PC-3 (cell line): ENCODE data around the gene ZNRF2. TPM values are rescaled to one million over a fixed set of nuclear protein-coding genes. Genes with fewer than 3 reads are reported as not detected.

Source experiments
- ATAC-seq: fragments of 200-7000 bp; cut with Tn5 transposase; 2 replicates; pipeline ENCODE4 v1.9.1; 2020; ENCODE audit warnings: mild to moderate bottlenecking, moderate library complexity
- BruUV-seq: library from RNA; stranded (reverse); fragments of 400-500 nt; replicated peaks from 2 replicates; lab custom pipeline; 2021; lab: Mats Ljungman, UMichigan
- CTCF ChIA-PET: fragments of 300-600 bp; sonication (Branson Sonifier 250); formaldehyde crosslinking; loops from one replicate; lab custom pipeline; 2022; ENCODE audit warnings: antibody characterized with exemption; lab: Charles Lee
- POLR2A ChIA-PET: fragments of 300-600 bp; sonication (Branson Sonifier 250); formaldehyde crosslinking; loops from one replicate; lab custom pipeline; 2022; ENCODE audit warnings: antibody characterized with exemption; ENCODE audit not compliant: unreplicated experiment; lab: Charles Lee
- DNase-seq: peaks from one replicate; pipeline ENCODE4 v3.0.0-alpha.2; 2015
- H2AFZ ChIP-seq: fragments of 300-600 bp; sonication (generic); 2 replicates; pipeline ENCODE4 v1.6.0; 2016; ENCODE audit warnings: antibody characterized with exemption, low read length
- H3F3A ChIP-seq: fragments of 300-600 bp; sonication (generic); one replicate; pipeline ENCODE4 v1.6.0; 2017; ENCODE audit warnings: antibody characterized with exemption, low read length, control low read depth, mild to moderate bottlenecking; ENCODE audit not compliant: unreplicated experiment
- H3K27ac ChIP-seq: fragments of 300-600 bp; sonication (generic); 2 replicates; pipeline ENCODE4 v1.5.1; 2016; ENCODE audit warnings: mild to moderate bottlenecking, low read length
- H3K27me3 ChIP-seq: fragments of 300-600 bp; sonication (generic); 2 replicates; pipeline ENCODE4 v1.6.1; 2016; ENCODE audit warnings: low read length, mixed read lengths
- H3K36me3 ChIP-seq: fragments of 300-600 bp; sonication (generic); 2 replicates; pipeline ENCODE4 v1.6.1; 2016; ENCODE audit warnings: low read depth, mixed run types, low read length, mixed read lengths
- H3K4me1 ChIP-seq: fragments of 300-600 bp; sonication (generic); 2 replicates; pipeline ENCODE4 v1.5.1; 2016; ENCODE audit warnings: low read length; ENCODE audit not compliant: insufficient read depth
- H3K4me2 ChIP-seq: fragments of 300-600 bp; sonication (generic); 2 replicates; pipeline ENCODE4 v1.6.0; 2016; ENCODE audit warnings: low read length
- H3K4me3 ChIP-seq: fragments of 300-600 bp; sonication (generic); 2 replicates; pipeline ENCODE4 v1.5.1; 2016; ENCODE audit warnings: mild to moderate bottlenecking, low read length, mixed read lengths
- H3K79me2 ChIP-seq: fragments of 300-600 bp; sonication (generic); 2 replicates; pipeline ENCODE4 v1.6.1; 2017; ENCODE audit warnings: low read length, mixed read lengths
- H3K9ac ChIP-seq: fragments of 300-600 bp; sonication (generic); 2 replicates; pipeline ENCODE4 v1.6.0; 2016; ENCODE audit warnings: mild to moderate bottlenecking, low read length
- H3K9me2 ChIP-seq: fragments of 300-600 bp; sonication (generic); replicated peaks from 2 replicates; pipeline ENCODE4 v1.6.1; 2016; ENCODE audit warnings: mixed run types, low read length, mixed read lengths
- H3K9me3 ChIP-seq: fragments of 300-600 bp; sonication (generic); 2 replicates; pipeline ENCODE4 v1.6.1; 2016; ENCODE audit warnings: low read length, mixed read lengths
- H4K20me1 ChIP-seq: fragments of 300-600 bp; sonication (generic); 2 replicates; pipeline ENCODE4 v1.6.1; 2016; ENCODE audit warnings: low read length, mixed read lengths
- CTCF ChIP-seq: fragments of 300-600 bp; sonication (generic); conservative IDR thresholded peaks from 2 replicates; pipeline ENCODE4 v1.5.1; 2017; ENCODE audit warnings: antibody characterized with exemption, low read depth, mild to moderate bottlenecking, low read length
- EZH2 ChIP-seq: fragments of 300-600 bp; sonication (generic); IDR thresholded peaks from one replicate; pipeline ENCODE4 v1.6.1; 2017; ENCODE audit warnings: antibody characterized with exemption, mild to moderate bottlenecking, low read length; ENCODE audit not compliant: unreplicated experiment
- EZH2phosphoT487 ChIP-seq: fragments of 300-600 bp; sonication (generic); IDR thresholded peaks from 2 replicates; pipeline ENCODE4 v1.6.1; 2018; ENCODE audit warnings: mild to moderate bottlenecking, antibody characterized with exemption, low read length, borderline replicate concordance
- intact Hi-C: fragments of 100-400 bp; cut with micrococcal nuclease; formaldehyde crosslinking; loops from 2 replicates; pipeline ENCODE4 v1.9.0; 2023
- total RNA-seq: library from RNA; depleted of rRNA; stranded (reverse); fragments of >200 nt; gene quantifications from 2 replicates; pipeline ENCODE4 v1.2.3, GENCODE V29; 2014

Gene ZNRF2
- total RNA-seq, 1 experiment from 2014 or later, result 13.1 TPM

GRCh38 chr7:30312178-30312577 is 27.8 kb downstream of the ZNRF2 start:
- H3F3A ChIP-seq, result no peaks in the 10 kb centered on the region
- POLR2A ChIA-PET, result interaction anchor here (0.6 to 0.7 kb wide), 3 partner anchors 20 to 104 kb away, joined by 3 to 4 read pairs (median 4); no protein-coding TSS in a partner anchor
- H3K27me3 ChIP-seq, result no peaks in the 10 kb centered on the region
- H3K9me3 ChIP-seq, result no peaks in the 10 kb centered on the region
- no peaks in the 10 kb centered on the region for H4K20me1 ChIP-seq
- H3K4me3 ChIP-seq, result no peak overlapping the region
- BruUV-seq, result no TSS peak
- no peaks in the 10 kb centered on the region for H3K9me2 ChIP-seq
- no peak for TF ChIP-seq EZH2phosphoT487
- TF ChIP-seq EZH2, result no peak
- CTCF ChIA-PET, result interaction anchor here (0.6 kb wide), 1 partner anchor 40 kb away, joined by 4 read pairs; no protein-coding TSS in a partner anchor
- peak; percentile 47 for ATAC-seq
- intact Hi-C loops, result no loop called here
- peaks cover 33% of the 10 kb centered on the region for H3K4me1 ChIP-seq
- peak overlapping the region; percentile 29 for H3K4me2 ChIP-seq
- H3K27ac ChIP-seq, result no peak overlapping the region
- H3K9ac ChIP-seq, result no peak overlapping the region
- DNase-seq, result peak; percentile 28
- no peaks in the 10 kb centered on the region for H3K36me3 ChIP-seq
- no peak overlapping the region for H2AFZ ChIP-seq
- peaks cover 87% of the 10 kb centered on the region for H3K79me2 ChIP-seq

- H3F3A ChIP-seq, result no peaks in the 10 kb centered on the region
- BruUV-seq, result no TSS peak
- H3K9me3 ChIP-seq, result no peaks in the 10 kb centered on the region
- no peaks in the 10 kb centered on the region for H4K20me1 ChIP-seq
- CTCF ChIA-PET, result no interaction called here
- intact Hi-C loops, result no loop called here
- H3K9ac ChIP-seq, result no peak overlapping the region
- H3K4me2 ChIP-seq, result no peak overlapping the region
- H3K4me3 ChIP-seq, result no peak overlapping the region
- no peak overlapping the region for H3K27ac ChIP-seq
- no peak for DNase-seq
- peaks cover 38% of the 10 kb centered on the region for H3K4me1 ChIP-seq
- no peaks in the 10 kb centered on the region for H3K27me3 ChIP-seq
- H3K36me3 ChIP-seq, result no peaks in the 10 kb centered on the region
- no peak overlapping the region for H2AFZ ChIP-seq
- TF ChIP-seq EZH2 (no peak), EZH2phosphoT487 (no peak), CTCF (no peak)
- POLR2A ChIA-PET, result interaction anchor here (0.6 kb wide), 1 partner anchor 714 kb away, joined by 3 read pairs; no protein-coding TSS in a partner anchor
- ATAC-seq, result no peak
- H3K79me2 ChIP-seq, result peaks cover 85% of the 10 kb centered on the region
- no peaks in the 10 kb centered on the region for H3K9me2 ChIP-seq
Observed at GRCh38 chr7:30313348-30313747, 29.0 kb downstream of the ZNRF2 start.

GRCh38 chr7:30313793-30314192 is 29.4 kb downstream of the ZNRF2 start:
- DNase-seq (no peak), ATAC-seq (no peak)
- no peak for TF ChIP-seq EZH2phosphoT487
- TF ChIP-seq EZH2, result no peak
- TF ChIP-seq CTCF, result no peak
- no peak overlapping the region for H2AFZ ChIP-seq
- POLR2A ChIA-PET, result interaction anchor here (0.6 kb wide), 1 partner anchor 715 kb away, joined by 3 read pairs; no protein-coding TSS in a partner anchor
- BruUV-seq, result no TSS peak
- peaks cover 38% of the 10 kb centered on the region for H3K4me1 ChIP-seq
- no peak overlapping the region for H3K4me3 ChIP-seq
- H3K79me2 ChIP-seq, result peaks cover 81% of the 10 kb centered on the region
- no peaks in the 10 kb centered on the region for H4K20me1 ChIP-seq
- H3K4me2 ChIP-seq, result no peak overlapping the region
- H3K27ac ChIP-seq, result no peak overlapping the region
- CTCF ChIA-PET, result no interaction called here
- H3K9me3 ChIP-seq, result no peaks in the 10 kb centered on the region
- no peak overlapping the region for H3K9ac ChIP-seq
- H3K27me3 ChIP-seq, result no peaks in the 10 kb centered on the region
- no peaks in the 10 kb centered on the region for H3K36me3 ChIP-seq
- no peaks in the 10 kb centered on the region for H3K9me2 ChIP-seq
- intact Hi-C loops, result no loop called here
- no peaks in the 10 kb centered on the region for H3F3A ChIP-seq
